ENCODE data around the gene PAX1.

The PAX1 gene

DNA sequence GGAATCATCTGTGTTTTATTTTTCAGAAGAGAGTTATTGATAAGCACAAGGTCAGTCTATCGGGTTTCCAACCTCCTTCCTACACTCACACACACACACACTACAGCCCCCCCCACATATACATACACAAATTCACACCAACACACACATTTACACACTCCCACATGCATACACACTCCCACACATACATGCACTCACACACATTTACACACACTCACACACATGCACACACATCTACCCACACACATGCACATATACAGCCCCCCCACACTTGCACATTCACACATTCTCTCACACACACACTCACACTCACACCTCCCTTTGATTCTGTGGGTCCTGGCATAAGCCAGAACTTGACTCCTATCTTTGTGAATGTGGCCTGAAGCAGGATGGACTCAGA lies 34.5 kb upstream of the PAX1 start:
- DNase-seq (ENCODE audit: extremely low read depth, low read depth), result no peak
- TF ChIP-seq, protein P1, sequence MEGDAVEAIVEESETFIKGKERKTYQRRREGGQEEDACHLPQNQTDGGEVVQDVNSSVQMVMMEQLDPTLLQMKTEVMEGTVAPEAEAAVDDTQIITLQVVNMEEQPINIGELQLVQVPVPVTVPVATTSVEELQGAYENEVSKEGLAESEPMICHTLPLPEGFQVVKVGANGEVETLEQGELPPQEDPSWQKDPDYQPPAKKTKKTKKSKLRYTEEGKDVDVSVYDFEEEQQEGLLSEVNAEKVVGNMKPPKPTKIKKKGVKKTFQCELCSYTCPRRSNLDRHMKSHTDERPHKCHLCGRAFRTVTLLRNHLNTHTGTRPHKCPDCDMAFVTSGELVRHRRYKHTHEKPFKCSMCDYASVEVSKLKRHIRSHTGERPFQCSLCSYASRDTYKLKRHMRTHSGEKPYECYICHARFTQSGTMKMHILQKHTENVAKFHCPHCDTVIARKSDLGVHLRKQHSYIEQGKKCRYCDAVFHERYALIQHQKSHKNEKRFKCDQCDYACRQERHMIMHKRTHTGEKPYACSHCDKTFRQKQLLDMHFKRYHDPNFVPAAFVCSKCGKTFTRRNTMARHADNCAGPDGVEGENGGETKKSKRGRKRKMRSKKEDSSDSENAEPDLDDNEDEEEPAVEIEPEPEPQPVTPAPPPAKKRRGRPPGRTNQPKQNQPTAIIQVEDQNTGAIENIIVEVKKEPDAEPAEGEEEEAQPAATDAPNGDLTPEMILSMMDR (IDR thresholded peaks at IDR 0.05; ENCODE audit: low read depth, low read length), result no peak

- no peak for DNase-seq (ENCODE audit: extremely low read depth, low read depth)
- TF ChIP-seq, protein P1 (IDR thresholded peaks at IDR 0.05; ENCODE audit: low read depth, low read length), result no peak
Observed at GRCh38 chr20:21677261-21677660, 28.2 kb upstream of the PAX1 start.

DNA sequence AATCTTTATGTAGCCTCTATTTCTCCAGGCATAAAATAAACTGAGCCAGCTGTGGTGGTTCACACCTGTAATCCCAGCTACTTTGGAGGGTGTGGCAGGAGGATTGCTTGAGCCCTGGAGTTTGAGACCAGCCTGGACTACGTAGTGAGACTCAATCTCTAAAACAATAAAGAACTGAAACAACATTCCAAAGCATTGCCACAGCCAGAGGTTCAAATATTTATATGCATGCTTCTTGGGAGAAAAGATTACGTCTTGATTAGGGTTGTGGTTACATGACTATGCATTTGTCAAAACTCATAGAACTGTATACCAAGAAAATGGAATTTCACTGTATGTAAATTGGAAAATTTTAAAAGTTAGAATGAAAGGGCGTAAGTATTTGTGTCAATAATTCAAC lies 27.7 kb upstream of the PAX1 start:
- DNase-seq (ENCODE audit: extremely low read depth, low read depth), result no peak

GRCh38 chr20:21681234-21681921 lies 24.1 kb upstream of the PAX1 start:
- TF ChIP-seq, protein P1 (IDR thresholded peaks at IDR 0.05; ENCODE audit: low read depth, low read length), result no peak
- DNase-seq (ENCODE audit: extremely low read depth, low read depth), result no peak

More for the DNA sequence above, 27.7 kb upstream of the PAX1 start:
- TF ChIP-seq, protein P1 (IDR thresholded peaks at IDR 0.05; ENCODE audit: low read depth, low read length), result no peak

GRCh38 chr20:21681922-21682318 lies 23.5 kb upstream of the PAX1 start:
- no peak for DNase-seq (ENCODE audit: extremely low read depth, low read depth)
- TF ChIP-seq, protein P1 (IDR thresholded peaks at IDR 0.05; ENCODE audit: low read depth, low read length), result no peak

DNA sequence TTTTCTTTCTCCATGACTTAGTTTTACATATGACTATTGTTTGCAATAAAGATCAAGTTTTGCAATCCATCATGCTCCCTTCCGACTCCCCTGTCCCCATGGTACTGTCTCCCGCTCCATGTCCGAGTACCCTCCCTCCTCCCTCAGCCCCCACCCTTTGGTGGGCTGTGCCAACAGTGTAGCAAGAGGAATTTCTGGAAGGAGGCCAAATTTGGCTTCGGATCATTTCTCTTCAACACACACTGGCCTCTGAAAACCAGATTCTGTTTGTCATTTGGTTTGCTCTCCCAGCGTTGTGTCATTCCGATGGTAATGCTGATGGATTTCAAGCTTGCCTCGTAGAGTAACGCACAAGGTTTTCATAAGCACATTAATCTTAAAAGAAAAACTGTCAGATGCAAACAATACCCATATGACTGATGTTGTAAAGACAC lies 22.9 kb upstream of the PAX1 start:
- DNase-seq (ENCODE audit: extremely low read depth, low read depth), result no peak

DNA sequence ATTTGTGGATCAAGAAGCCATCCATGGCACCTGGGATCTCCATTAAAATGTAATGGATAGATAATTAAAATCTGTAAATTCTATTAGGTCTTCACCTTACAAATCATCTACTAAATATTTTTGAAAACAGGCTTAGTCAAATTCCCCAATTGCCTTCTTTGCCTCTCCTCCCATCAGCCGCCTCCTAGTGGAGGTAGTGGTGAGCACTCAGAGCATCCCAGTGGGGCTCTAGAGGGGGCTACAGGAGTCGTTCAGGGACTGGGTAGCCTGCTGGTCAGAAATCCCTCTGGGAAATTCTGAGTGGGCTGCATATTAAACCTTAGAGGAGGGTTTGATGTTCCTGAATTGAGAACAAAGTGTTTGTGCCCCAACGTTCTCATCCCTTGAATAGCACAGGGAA lies 20.8 kb upstream of the PAX1 start:
- TF ChIP-seq, protein P1 (IDR thresholded peaks at IDR 0.05; ENCODE audit: low read depth, low read length), result no peak
- no peak for DNase-seq (ENCODE audit: extremely low read depth, low read depth)

More for the DNA sequence above, 22.9 kb upstream of the PAX1 start:
- TF ChIP-seq, protein P1 (IDR thresholded peaks at IDR 0.05; ENCODE audit: low read depth, low read length), result no peak

Measured in AG09319 (cell line).